NK-92 treated with Interleukin-12 subunit alpha and Interleukin-12 subunit beta, amount 100 ng/mL, for 24 hours (cell line): ENCODE measurements around the gene FNIP1.
"Not testable (repeated sequence)": the region's sequence is repeated elsewhere in the genome, so short reads cannot be mapped to it uniquely, and the experiment has no call there.

Experiments
- DNase-seq: peaks from one replicate; lab custom pipeline; 2025; lab: John Stamatoyannopoulos, UW

FNIP1 gene

DNA sequence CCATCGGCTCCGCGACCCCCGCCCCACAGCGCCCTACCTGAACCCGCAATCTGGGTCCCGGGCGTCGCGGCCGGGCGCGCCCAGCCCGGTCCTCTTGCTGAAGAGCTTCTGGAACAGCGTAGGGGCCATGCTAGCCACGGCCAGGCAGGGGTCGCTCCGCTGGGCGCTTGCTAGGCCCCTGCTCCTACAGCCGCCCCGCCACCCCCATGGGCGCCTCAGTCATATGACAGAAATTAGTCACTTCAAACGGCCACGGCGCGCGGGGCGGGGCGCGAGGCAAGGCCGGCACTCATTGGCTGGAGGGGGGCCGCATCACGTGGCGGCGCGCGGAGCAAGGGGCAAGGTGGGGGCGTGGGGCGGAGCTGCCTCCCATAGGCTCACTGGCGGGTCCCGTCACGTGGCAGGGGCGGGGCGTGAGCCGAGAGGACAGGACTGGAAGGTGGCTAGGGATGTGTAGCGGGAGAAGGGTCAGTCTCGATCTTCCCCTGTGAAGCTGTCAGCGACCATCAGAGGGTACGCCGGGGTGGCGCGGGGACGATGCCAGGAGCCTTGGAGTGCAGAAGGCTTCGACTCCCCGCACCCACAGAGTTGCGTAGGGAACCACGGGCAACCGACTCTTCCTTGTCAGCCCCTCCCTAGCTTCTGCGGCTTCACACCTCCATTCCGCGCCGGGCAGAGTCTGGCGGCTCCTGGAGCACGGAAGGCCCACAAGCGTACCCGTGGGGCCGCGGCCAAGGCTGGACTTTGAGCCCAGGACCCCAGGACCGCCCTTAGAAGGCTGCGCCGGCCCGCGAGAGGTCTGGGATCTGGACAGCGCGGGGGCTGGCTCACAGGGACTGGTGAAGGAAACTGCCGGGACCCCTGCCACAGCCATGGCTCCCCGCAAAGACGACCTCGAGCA, at the start of gene FNIP1:
TSS of gene FNIP1 (minus strand) at position 225 of the 901 bp plus-strand sequence. CDS start at position 129, 96 bp downstream.
- DNase-seq, result peak; percentile 98

DNA sequence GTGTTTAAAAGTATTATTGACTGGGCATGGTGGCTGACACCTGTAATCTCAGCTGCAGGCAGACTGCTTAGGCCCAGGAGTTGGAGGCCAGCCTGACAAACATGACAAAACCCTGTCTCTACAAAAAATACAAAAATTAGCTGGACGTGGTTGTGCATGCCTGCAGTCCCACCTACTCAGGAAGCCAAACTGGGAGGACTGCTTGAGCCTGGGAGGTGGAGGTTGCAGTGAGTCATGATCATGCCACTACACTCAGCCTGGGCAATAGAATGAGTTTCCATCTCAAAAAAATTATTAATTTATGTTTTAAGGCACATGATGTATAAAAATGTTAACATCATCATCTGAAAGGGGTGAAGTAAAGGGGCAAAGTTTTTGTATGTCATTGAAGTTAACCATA, 49.7 kb upstream of the FNIP1 start:
- DNase-seq, result no peak

- no peak for DNase-seq
Observed at GRCh38 chr5:131845828-131846227, 49.0 kb upstream of the FNIP1 start.

DNA sequence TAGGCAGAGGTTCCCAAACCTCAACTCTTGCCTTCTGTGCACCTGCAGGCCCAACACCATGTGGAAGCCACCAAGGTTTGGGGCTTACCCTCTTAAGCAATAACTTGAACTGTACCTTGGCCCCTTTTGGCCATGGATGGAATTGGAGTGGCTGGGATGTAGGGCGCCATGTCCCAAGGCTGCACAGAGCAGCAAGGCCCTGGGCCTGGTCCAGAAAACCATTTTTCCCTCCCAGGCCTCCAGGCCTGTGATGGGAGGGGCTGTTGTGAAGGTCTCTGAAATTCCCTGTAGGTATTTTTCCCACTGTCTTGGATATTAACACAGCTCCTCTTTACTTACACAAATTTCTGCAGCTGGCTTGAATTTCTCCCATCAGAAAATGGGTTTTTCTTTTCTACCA, 46.2 kb upstream of the FNIP1 start:
- DNase-seq, result not testable (repeated sequence)

GRCh38 chr5:131832702-131833101, 35.9 kb upstream of the FNIP1 start:
- DNase-seq, result not testable (repeated sequence)

DNA sequence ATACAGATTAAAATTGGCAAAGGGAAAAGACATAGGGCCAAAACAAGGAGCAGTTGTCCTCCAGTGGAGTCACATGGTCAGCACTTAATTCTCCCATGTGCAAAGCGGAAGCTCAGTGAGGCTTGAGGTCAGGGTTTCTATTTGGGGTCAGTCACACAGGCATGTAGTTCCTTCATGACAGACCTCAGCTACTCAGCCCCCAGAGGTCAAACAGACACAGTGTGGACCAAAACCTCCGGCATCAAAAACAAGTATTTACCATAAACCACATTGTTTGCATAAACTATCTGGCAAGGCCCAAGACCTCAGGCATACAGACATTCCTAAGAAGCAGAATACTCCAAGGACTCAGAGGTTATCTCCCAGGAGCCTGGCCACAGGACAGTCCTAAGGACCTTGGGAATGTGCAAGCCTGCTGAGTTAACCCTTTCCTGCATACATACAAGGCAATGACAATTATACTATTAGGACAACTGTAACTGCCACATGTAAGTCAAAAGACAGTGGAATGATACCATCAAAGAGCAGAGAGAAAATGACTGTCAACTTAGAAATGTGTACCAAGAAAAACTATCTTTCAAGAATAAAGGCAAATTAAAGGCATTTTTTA, 28.7 kb upstream of the FNIP1 start:
- DNase-seq, result no peak

DNA sequence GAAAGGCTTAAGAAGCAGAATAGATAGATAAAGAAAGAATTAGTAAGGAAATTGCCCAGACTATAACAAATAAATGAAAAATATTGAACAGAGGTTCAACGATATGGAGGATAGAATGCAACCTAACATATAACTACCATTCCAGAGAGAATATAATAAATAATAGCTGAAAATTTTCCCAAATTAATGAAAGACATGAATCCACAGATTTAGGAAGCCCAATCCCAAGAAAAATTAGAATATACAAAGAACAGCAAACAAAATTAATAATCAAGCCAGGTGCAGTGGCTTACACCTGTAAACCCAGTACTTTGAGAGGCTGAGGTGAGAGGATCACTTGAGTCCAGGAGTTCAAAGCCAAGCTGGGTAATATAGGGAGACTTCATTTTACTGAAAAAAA, 27.8 kb upstream of the FNIP1 start:
- no peak for DNase-seq

DNA sequence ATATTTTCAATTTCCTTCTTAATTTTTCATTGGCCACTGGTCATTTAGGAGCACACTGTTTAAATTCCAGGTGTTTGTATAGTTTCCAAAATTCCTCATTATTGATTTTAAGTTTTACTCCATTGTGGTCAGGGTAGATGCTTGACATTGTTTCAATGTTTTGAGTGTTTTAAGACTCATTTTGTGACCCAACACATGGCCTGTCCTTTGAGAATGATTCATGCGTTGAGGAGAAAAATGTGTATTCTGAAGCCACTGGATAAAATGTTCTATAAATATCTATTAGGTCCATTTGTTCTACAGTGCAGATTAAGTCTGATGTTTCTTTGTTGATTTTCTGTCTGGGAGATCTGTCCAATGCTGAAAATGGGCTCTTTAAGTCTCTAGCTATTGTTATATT, 24.4 kb upstream of the FNIP1 start:
- DNase-seq, result no peak

DNA sequence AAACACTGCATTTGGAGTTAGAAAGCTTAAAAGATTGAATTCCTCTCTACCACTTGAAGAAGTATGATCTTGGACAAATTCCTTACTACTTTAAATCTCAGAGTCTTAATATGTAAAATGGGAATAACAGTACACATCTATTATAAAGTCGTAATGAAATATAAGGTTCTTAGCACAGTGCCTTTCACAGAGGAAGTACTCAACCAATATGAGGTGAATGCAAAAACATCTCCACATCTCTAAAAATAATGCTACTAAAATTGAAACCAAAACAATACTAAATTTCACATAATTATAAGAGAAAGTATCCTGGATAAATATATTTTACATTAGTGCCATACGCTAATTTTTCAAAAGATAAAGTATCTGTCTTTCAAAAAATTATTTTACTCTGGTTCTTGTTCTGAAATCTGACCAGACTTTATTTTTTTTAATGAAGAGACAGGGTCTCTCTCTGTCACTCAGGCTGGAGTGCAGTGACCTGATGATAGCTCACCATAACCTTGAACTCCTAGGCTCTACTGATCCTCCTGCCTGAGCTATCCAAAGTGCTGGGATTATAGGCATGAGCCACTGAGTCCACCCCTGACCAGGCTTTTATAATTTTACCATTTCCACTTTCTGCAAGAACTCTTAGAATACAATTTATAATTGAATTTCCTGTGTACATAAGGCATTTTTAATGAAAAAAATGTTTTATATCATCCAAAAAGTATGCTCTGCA, 21.3 kb upstream of the FNIP1 start:
- no peak for DNase-seq

DNA sequence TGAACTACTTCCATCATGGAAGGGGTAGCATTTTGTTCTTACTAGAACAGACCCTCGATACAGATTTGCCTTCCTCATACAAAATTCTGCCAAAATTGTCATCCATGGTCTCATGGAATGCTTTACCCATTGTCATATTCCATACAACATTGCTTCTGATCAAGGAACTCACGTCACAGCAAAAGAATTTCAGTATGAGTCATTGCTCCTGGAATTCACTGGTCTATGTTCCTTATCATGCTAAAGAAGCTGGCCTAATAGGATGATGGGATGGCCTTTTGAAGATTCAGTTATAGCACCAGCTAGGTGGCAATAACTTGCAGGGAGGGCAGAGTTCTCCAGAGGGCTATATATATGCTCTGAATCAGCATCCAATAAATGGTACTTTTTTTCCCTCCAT, 18.2 kb upstream of the FNIP1 start:
- DNase-seq, result no peak

- DNase-seq, result no peak
Observed at GRCh38 chr5:131812371-131813160, 15.7 kb upstream of the FNIP1 start.

DNA sequence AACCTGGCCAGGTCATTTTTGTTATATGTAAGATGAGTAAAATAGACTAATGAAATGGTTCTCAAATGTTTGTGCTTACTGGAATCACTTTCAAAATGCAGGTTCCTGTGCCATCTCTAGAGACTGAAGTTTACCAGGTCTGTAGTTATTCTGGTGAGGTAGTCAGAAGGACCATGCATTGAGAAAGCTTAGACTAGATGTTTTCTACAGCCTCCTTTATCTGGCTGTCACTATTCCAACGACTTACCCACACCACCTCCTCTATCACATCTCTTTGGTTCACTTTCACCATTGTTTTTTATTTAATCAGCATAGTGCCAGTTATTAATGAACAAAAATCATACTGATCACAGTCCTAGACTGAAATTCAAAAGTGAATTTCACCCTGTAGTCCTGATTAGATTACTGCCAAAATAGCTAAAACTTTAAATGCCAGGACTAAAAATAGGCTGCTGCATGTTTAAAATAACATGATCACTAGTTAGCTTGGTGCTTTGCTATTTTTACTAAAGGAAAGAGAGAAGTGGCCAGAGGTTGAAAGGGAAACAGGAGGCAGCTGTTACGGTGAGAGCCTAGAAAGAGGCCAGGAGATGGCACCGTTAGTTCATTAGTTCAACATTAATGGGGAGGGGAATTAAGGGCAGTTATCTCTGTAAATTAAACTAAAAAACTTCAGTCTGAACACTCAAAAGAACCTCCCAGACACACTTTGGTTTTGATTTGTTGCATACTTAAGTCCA, 13.9 kb upstream of the FNIP1 start:
- no peak for DNase-seq

DNA sequence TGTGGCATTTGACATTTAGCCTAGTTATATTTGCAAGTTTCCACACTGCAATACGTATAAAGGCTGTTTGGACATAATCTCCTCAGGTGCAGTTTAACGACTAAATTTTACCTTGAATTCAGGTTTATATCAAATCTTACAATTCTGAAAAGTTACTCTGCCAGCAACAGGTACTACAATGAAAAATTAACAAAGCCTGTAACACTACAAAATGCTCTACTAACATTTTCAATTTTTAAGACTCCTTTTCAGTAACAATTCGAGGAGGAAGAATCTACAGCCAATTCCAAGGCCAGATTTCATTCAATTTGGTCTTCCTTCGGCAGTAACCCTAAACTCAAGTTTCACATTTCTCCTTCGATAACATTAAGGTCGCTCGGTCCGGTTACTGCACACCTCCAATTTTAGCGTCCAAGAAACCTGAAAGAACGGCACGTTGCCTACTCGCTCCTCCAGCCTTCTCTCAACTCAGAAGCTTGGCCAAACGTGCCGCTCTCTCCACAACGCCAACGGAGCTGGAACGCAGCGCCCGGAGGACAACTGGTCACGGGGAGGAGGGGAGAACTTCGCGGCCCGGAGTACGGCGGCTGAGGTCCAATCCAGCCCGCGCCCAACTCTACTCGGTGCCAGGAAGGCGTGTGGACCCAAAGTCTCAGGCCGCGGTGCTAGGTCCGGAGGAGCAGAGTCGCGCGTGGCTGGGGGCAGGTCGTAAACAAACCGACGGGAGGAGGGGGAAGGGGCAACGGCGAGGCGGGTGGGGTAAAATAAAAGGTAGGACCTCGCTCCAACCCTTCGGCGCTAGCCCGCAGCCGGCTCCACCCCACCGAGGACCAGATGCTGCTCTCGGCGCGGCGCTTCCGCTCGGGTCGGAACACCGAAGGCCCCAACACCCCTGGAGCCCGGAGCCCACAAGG, 681 bp downstream of the FNIP1 start:
- DNase-seq, result no peak

- no peak for DNase-seq
Observed at GRCh38 chr5:131795228-131795627, 1.6 kb downstream of the FNIP1 start.

GRCh38 chr5:131794586-131794985, 2.2 kb downstream of the FNIP1 start:
- DNase-seq, result no peak

DNA sequence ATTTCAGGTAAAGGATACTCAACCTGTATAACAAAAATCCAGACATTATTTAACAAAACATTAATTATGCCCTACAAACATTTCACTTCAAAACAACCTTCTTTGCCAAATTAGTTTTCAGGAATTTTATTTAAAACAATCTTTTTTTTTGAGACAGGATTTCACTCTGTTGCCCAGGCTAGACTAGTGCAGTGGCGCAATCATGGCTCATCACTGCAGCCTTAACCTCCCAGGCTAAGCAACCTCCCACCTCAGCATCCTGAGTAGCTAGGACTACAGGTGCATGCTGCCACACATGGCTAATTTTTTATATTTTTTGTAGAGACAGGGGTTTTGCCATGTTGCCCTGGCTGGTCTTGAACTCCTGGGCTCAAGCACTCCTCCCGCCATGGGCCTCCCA, 3.9 kb downstream of the FNIP1 start:
- DNase-seq, result peak; percentile 12

- no peak for DNase-seq
Observed at GRCh38 chr5:131791866-131792265, 5.0 kb downstream of the FNIP1 start.

GRCh38 chr5:131790550-131790949, 6.3 kb downstream of the FNIP1 start:
- DNase-seq, result no peak

- no peak for DNase-seq
Observed at GRCh38 chr5:131789765-131790164, 7.1 kb downstream of the FNIP1 start.

DNA sequence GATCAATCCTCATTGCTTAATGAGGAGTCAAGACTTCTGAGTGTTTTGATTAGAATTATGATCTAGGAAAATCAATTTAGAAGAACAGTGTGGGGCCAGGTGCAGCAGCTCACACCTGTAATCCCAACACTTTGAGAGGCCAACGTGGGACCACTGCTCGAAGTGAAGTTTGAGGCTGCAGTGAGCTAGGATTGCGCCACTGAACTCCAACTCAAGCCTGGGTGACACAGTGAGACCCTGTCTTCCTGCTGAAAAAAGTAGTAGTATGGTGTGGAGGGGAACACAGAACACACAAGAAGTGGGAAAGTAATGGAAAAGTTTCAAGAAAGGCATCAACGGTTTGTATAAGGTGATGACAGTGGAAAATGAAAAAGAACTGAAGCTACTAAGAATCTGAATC, 9.1 kb downstream of the FNIP1 start:
- DNase-seq, result no peak
